Measurements from ENCODE around the gene SOD3.

The SOD3 gene

DNA sequence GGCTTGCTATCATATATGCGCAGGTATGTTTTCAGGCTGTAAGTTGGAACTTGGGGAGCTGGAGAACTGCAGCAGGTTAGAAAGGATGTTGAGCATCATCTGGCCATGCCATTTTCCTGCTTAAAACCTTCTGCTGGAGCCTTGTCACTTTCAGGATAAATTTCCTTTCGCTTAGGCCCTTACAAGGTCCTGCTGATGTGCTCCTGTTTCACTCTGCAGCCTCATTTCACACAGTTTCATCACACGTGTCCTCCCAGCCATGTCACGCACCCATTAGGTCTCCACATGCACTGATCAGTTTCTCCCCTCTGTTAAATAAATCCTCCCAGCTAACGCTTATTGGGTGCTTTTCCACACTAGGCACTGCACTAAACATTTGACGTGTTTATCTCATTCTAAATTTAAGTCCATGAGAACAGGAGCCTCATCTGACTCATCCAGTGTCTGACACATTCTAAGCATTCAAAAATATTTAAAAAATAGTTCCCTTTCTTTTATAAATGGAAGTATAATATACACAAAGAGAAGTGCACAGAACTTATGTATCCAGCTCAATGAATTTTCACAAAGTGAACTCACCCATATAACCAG, 14.5 kb downstream of the SOD3 start:
- no peak overlapping the region for H3K27ac ChIP-seq (ENCODE audit: low read depth, low read length)
- H3K4me1 ChIP-seq (ENCODE audit: control insufficient read depth in 5 of 5, insufficient read depth in 5 of 5, low read length in 5 of 5), result no peaks in the 10 kb centered on the region
- no peak overlapping the region for H3K9ac ChIP-seq (ENCODE audit: low read length in 5 of 5)
- H3K27me3 ChIP-seq (ENCODE audit: control insufficient read depth in 5 of 5, insufficient read depth in 4 of 5, low read length in 5 of 5), result no peaks in the 10 kb centered on the region
- no peak overlapping the region for H3K4me3 ChIP-seq (ENCODE audit: low read depth in 1 of 5, low read length in 5 of 5)
- H3K36me3 ChIP-seq (ENCODE audit: control insufficient read depth in 5 of 5, insufficient read depth in 5 of 5, low read length in 5 of 5), result peaks cover 0 to 41% (median 20%) of the 10 kb centered on the region in 5 donors
- H3K9me3 ChIP-seq (ENCODE audit: control insufficient read depth in 5 of 5, low read length in 5 of 5), result no peaks in the 10 kb centered on the region

GRCh38 chr4:24810871-24811631, 15.7 kb downstream of the SOD3 start:
- no peak overlapping the region for H3K27ac ChIP-seq (ENCODE audit: low read depth, low read length)
- H3K36me3 ChIP-seq (ENCODE audit: control insufficient read depth in 5 of 5, insufficient read depth in 5 of 5, low read length in 5 of 5), result peaks cover 0 to 41% (median 20%) of the 10 kb centered on the region in 5 donors
- no peak overlapping the region for H3K9ac ChIP-seq (ENCODE audit: low read length in 5 of 5)
- H3K27me3 ChIP-seq (ENCODE audit: control insufficient read depth in 5 of 5, insufficient read depth in 4 of 5, low read length in 5 of 5), result no peaks in the 10 kb centered on the region
- no peaks in the 10 kb centered on the region for H3K4me1 ChIP-seq (ENCODE audit: control insufficient read depth in 5 of 5, insufficient read depth in 5 of 5, low read length in 5 of 5)
- no peaks in the 10 kb centered on the region for H3K9me3 ChIP-seq (ENCODE audit: control insufficient read depth in 5 of 5, low read length in 5 of 5)
- no peak overlapping the region for H3K4me3 ChIP-seq (ENCODE audit: low read depth in 1 of 5, low read length in 5 of 5)

DNA sequence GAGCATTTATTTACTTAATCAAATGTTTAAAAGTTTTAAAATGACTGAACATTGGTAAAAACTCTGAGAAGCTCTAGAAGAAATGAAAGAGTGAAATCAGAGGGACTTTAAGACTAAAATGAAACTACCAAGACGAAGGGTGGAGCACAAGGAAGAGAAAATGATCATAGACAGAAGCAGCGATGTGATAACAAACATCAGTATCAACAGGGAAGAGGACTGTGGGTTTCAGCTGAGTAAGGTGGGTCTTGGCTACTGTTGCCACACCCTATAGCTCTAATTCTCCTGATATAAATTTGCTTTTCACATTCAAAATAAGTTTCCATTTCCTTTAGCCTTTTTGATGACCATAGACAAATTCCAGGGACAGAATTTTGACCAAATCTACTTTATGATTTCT, 18.4 kb downstream of the SOD3 start:
- Histone ChIP-seq H3K27me3 (ENCODE audit: control insufficient read depth in 5 of 5, insufficient read depth in 4 of 5, low read length in 5 of 5) (no peaks in the 10 kb centered on the region), H3K9me3 (ENCODE audit: control insufficient read depth in 5 of 5, low read length in 5 of 5) (no peaks in the 10 kb centered on the region), H3K4me3 (ENCODE audit: low read depth in 1 of 5, low read length in 5 of 5) (no peak overlapping the region), H3K9ac (ENCODE audit: low read length in 5 of 5) (no peak overlapping the region), H3K4me1 (ENCODE audit: control insufficient read depth in 5 of 5, insufficient read depth in 5 of 5, low read length in 5 of 5) (no peaks in the 10 kb centered on the region), H3K27ac (ENCODE audit: low read depth, low read length) (no peak overlapping the region), H3K36me3 (ENCODE audit: control insufficient read depth in 5 of 5, insufficient read depth in 5 of 5, low read length in 5 of 5) (peaks cover 0 to 40% (median 29%) of the 10 kb centered on the region in 5 donors)

DNA sequence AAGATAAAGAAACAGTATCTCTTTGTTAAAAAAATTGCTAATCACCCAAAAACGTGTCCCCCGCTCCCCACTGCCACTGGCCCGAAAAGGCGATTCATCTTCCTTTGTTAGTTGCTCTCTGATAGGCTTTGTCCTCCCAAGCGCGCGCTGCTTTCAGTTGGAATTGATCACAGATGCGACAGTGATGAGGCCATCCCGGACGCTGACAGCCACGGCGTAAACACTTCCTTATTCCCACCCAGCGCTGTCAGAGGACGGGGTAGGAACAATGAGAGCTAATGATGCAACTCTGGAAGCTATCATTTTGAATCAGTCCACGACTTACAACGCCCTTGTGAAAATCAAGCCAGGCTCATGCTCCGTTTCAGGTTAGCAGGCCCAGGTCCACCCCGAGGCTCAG, 21.4 kb downstream of the SOD3 start:
- Histone ChIP-seq H3K9ac (ENCODE audit: low read length in 5 of 5) (no peak overlapping the region), H3K27me3 (ENCODE audit: control insufficient read depth in 5 of 5, insufficient read depth in 4 of 5, low read length in 5 of 5) (no peaks in the 10 kb centered on the region), H3K4me3 (ENCODE audit: low read depth in 1 of 5, low read length in 5 of 5) (no peak overlapping the region), H3K9me3 (ENCODE audit: control insufficient read depth in 5 of 5, low read length in 5 of 5) (no peaks in the 10 kb centered on the region), H3K36me3 (ENCODE audit: control insufficient read depth in 5 of 5, insufficient read depth in 5 of 5, low read length in 5 of 5) (peaks cover 15 to 49% (median 39%) of the 10 kb centered on the region in 5 donors), H3K4me1 (ENCODE audit: control insufficient read depth in 5 of 5, insufficient read depth in 5 of 5, low read length in 5 of 5) (no peaks in the 10 kb centered on the region), H3K27ac (ENCODE audit: low read depth, low read length) (no peak overlapping the region)

GRCh38 chr4:24820541-24820940, 25.2 kb downstream of the SOD3 start:
- no peak overlapping the region for H3K9ac ChIP-seq (ENCODE audit: low read length in 5 of 5)
- H3K9me3 ChIP-seq (ENCODE audit: control insufficient read depth in 5 of 5, low read length in 5 of 5), result no peaks in the 10 kb centered on the region
- no peaks in the 10 kb centered on the region for H3K27me3 ChIP-seq (ENCODE audit: control insufficient read depth in 5 of 5, insufficient read depth in 4 of 5, low read length in 5 of 5)
- no peak overlapping the region for H3K27ac ChIP-seq (ENCODE audit: low read depth, low read length)
- H3K4me1 ChIP-seq (ENCODE audit: control insufficient read depth in 5 of 5, insufficient read depth in 5 of 5, low read length in 5 of 5), result no peaks in the 10 kb centered on the region
- H3K4me3 ChIP-seq (ENCODE audit: low read depth in 1 of 5, low read length in 5 of 5), result no peak overlapping the region
- peaks cover 26 to 53% (median 48%) of the 10 kb centered on the region in 5 donors for H3K36me3 ChIP-seq (ENCODE audit: control insufficient read depth in 5 of 5, insufficient read depth in 5 of 5, low read length in 5 of 5)

DNA sequence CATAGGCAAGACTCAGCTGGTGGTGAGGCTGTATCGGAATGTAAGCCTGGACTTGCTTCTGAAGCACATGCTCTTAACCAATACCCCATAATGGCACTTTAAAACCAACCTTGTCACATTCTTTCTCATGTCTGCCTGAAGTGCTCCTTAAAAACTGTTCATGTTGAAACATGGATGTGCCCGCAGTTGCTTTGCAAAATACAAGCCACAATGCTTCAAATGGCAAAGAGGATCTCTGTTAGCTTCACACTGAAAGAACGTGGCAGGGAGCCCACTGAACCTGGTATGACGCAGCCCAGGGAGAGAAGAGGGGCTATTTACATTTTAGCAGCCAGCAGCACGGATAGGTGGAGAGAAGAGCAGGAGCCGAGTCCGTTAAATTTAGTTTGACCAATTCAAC, 29.3 kb downstream of the SOD3 start:
- no peaks in the 10 kb centered on the region for H3K4me1 ChIP-seq (ENCODE audit: control insufficient read depth in 5 of 5, insufficient read depth in 5 of 5, low read length in 5 of 5)
- H3K27ac ChIP-seq (ENCODE audit: low read depth, low read length), result no peak overlapping the region
- no peak overlapping the region for H3K9ac ChIP-seq (ENCODE audit: low read length in 5 of 5)
- H3K4me3 ChIP-seq (ENCODE audit: low read depth in 1 of 5, low read length in 5 of 5), result no peak overlapping the region
- H3K27me3 ChIP-seq (ENCODE audit: control insufficient read depth in 5 of 5, insufficient read depth in 4 of 5, low read length in 5 of 5), result no peaks in the 10 kb centered on the region
- H3K9me3 ChIP-seq (ENCODE audit: control insufficient read depth in 5 of 5, low read length in 5 of 5), result no peaks in the 10 kb centered on the region
- peaks cover 26 to 53% (median 35%) of the 10 kb centered on the region in 5 donors for H3K36me3 ChIP-seq (ENCODE audit: control insufficient read depth in 5 of 5, insufficient read depth in 5 of 5, low read length in 5 of 5)

DNA sequence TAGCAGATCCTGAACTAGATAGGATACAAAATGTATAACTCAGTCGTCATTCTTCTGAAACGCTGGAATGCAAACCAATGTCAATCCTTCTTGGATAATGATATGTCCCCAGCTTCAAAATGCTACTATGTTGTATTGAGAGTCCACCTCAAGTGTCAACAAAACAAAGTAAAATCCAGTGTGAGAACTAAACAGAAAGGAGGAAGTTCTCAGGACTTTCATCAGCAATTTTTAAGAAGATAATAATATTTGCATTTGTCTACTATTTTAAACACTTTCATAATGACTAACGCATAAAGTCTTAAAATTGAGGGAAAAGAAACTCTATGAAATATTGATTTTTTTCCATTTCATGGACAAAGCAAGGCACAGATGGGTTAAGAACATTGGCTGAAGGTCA, 36.3 kb downstream of the SOD3 start:
- H3K36me3 ChIP-seq (ENCODE audit: control insufficient read depth in 5 of 5, insufficient read depth in 5 of 5, low read length in 5 of 5), result peaks cover 29 to 59% (median 39%) of the 10 kb centered on the region in 5 donors
- no peak overlapping the region for H3K9ac ChIP-seq (ENCODE audit: low read length in 5 of 5)
- no peaks in the 10 kb centered on the region for H3K9me3 ChIP-seq (ENCODE audit: control insufficient read depth in 5 of 5, low read length in 5 of 5)
- no peaks in the 10 kb centered on the region for H3K4me1 ChIP-seq (ENCODE audit: control insufficient read depth in 5 of 5, insufficient read depth in 5 of 5, low read length in 5 of 5)
- H3K27me3 ChIP-seq (ENCODE audit: control insufficient read depth in 5 of 5, insufficient read depth in 4 of 5, low read length in 5 of 5), result no peaks in the 10 kb centered on the region
- no peak overlapping the region for H3K4me3 ChIP-seq (ENCODE audit: low read depth in 1 of 5, low read length in 5 of 5)
- H3K27ac ChIP-seq (ENCODE audit: low read depth, low read length), result no peak overlapping the region

DNA sequence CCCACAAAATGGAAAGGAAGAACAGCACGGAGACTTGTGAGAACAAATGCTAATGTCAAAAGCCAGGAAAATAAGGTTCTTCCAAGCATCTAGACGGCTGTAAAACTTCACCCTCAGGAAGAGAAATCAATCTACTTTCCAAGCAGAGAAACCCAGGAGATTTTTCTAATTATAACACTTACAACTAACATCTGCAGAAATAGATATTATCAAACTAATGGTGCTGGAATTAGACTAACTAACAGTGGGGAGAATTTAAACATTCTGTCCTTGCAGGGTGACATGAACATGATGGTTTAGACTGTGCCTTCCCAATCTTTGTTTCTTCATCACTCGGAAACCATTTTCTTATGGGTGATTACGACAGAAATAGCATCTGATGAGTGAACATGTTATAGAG, 40.3 kb downstream of the SOD3 start:
- Histone ChIP-seq H3K4me3 (ENCODE audit: low read depth in 1 of 5, low read length in 5 of 5) (no peak overlapping the region), H3K4me1 (ENCODE audit: control insufficient read depth in 5 of 5, insufficient read depth in 5 of 5, low read length in 5 of 5) (no peaks in the 10 kb centered on the region), H3K27ac (ENCODE audit: low read depth, low read length) (no peak overlapping the region), H3K9me3 (ENCODE audit: control insufficient read depth in 5 of 5, low read length in 5 of 5) (no peaks in the 10 kb centered on the region), H3K27me3 (ENCODE audit: control insufficient read depth in 5 of 5, insufficient read depth in 4 of 5, low read length in 5 of 5) (no peaks in the 10 kb centered on the region), H3K36me3 (ENCODE audit: control insufficient read depth in 5 of 5, insufficient read depth in 5 of 5, low read length in 5 of 5) (peaks cover 24 to 44% (median 29%) of the 10 kb centered on the region in 5 donors), H3K9ac (ENCODE audit: low read length in 5 of 5) (no peak overlapping the region)

GRCh38 chr4:24836661-24837242, 41.4 kb downstream of the SOD3 start:
- Histone ChIP-seq H3K27me3 (ENCODE audit: control insufficient read depth in 5 of 5, insufficient read depth in 4 of 5, low read length in 5 of 5) (no peaks in the 10 kb centered on the region), H3K27ac (ENCODE audit: low read depth, low read length) (no peak overlapping the region), H3K9ac (ENCODE audit: low read length in 5 of 5) (no peak overlapping the region), H3K36me3 (ENCODE audit: control insufficient read depth in 5 of 5, insufficient read depth in 5 of 5, low read length in 5 of 5) (peaks cover 18 to 40% (median 28%) of the 10 kb centered on the region in 5 donors), H3K4me3 (ENCODE audit: low read depth in 1 of 5, low read length in 5 of 5) (no peak overlapping the region), H3K4me1 (ENCODE audit: control insufficient read depth in 5 of 5, insufficient read depth in 5 of 5, low read length in 5 of 5) (no peaks in the 10 kb centered on the region), H3K9me3 (ENCODE audit: control insufficient read depth in 5 of 5, low read length in 5 of 5) (no peaks in the 10 kb centered on the region)

DNA sequence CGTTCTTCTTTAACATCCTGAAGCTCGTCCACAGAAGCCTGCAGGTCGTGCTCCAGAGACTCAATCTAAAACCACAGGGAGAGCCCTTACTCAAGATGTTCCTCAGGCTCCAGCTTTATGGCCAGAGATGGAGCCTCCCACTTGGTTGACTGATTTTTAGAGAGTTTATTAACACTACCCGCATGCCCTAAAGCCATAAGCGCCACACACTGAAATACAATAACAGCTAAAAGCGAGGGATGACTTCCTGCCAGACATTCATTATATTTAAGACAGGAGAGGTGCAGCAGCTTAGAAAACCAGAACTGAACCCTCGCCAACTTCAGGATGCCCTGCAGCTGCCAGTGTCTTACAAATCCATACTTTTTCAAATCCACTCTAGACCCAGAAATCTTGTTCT, 42.0 kb downstream of the SOD3 start:
- peaks cover 18 to 41% (median 28%) of the 10 kb centered on the region in 5 donors for H3K36me3 ChIP-seq (ENCODE audit: control insufficient read depth in 5 of 5, insufficient read depth in 5 of 5, low read length in 5 of 5)
- no peaks in the 10 kb centered on the region for H3K27me3 ChIP-seq (ENCODE audit: control insufficient read depth in 5 of 5, insufficient read depth in 4 of 5, low read length in 5 of 5)
- no peaks in the 10 kb centered on the region for H3K4me1 ChIP-seq (ENCODE audit: control insufficient read depth in 5 of 5, insufficient read depth in 5 of 5, low read length in 5 of 5)
- H3K9ac ChIP-seq (ENCODE audit: low read length in 5 of 5), result no peak overlapping the region
- no peaks in the 10 kb centered on the region for H3K9me3 ChIP-seq (ENCODE audit: control insufficient read depth in 5 of 5, low read length in 5 of 5)
- H3K27ac ChIP-seq (ENCODE audit: low read depth, low read length), result no peak overlapping the region
- H3K4me3 ChIP-seq (ENCODE audit: low read depth in 1 of 5, low read length in 5 of 5), result no peak overlapping the region

All from subcutaneous abdominal adipose tissue (tissue), 5 donors.